H9 (cell line): ENCODE measurements around the gene BORCS8. TPM values are rescaled to one million over a fixed set of nuclear protein-coding genes. Genes with fewer than 3 reads are reported as not detected.

Source experiments
- DNase-seq: peaks from one replicate; pipeline ENCODE4 v3.0.0-alpha.2; 2017
- H2AFZ ChIP-seq: one replicate; pipeline ENCODE4 v1.6.1; 2013; ENCODE audit warnings: mild to moderate bottlenecking, low read length, control low read depth, moderate library complexity
- H2AK5ac ChIP-seq: 2 replicates; pipeline ENCODE4 v1.6.1; 2013; ENCODE audit warnings: low read length, control low read depth, mixed read lengths; ENCODE audit not compliant: insufficient read length
- H2BK120ac ChIP-seq: one replicate; pipeline ENCODE4 v1.6.1; 2013; ENCODE audit warnings: low read depth, mild to moderate bottlenecking, low read length, control low read depth, inconsistent platforms; ENCODE audit not compliant: poor library complexity, severe bottlenecking
- H2BK12ac ChIP-seq: 2 replicates; pipeline ENCODE4 v1.6.1; 2013; ENCODE audit warnings: low read length, control low read depth, mixed read lengths, low read depth; ENCODE audit not compliant: insufficient read length
- H2BK15ac ChIP-seq: 2 replicates; pipeline ENCODE4 v1.6.1; 2013; ENCODE audit warnings: low read depth, low read length, control low read depth
- H2BK20ac ChIP-seq: one replicate; pipeline ENCODE4 v1.6.1; 2013; ENCODE audit warnings: low read depth, mild to moderate bottlenecking, low read length, control low read depth, inconsistent platforms; ENCODE audit not compliant: poor library complexity, severe bottlenecking
- H2BK5ac ChIP-seq: 2 replicates; pipeline ENCODE4 v1.6.1; 2013; ENCODE audit warnings: low read length, control low read depth, mixed read lengths; ENCODE audit not compliant: insufficient read length
- H3K14ac ChIP-seq: 2 replicates; pipeline ENCODE4 v1.6.1; 2013; ENCODE audit warnings: low read length, control low read depth; ENCODE audit not compliant: insufficient read depth
- H3K18ac ChIP-seq: 2 replicates; pipeline ENCODE4 v1.6.1; 2013; ENCODE audit warnings: low read depth, mild to moderate bottlenecking, mixed read lengths, low read length, control low read depth; ENCODE audit not compliant: insufficient read length
- H3K23ac ChIP-seq: 2 replicates; pipeline ENCODE4 v1.6.1; 2013; ENCODE audit warnings: low read length, control low read depth, mixed read lengths, low read depth; ENCODE audit not compliant: insufficient read length
- H3K23me2 ChIP-seq: 2 replicates; pipeline ENCODE4 v1.6.1; 2013; ENCODE audit warnings: low read depth, mild to moderate bottlenecking, mixed read lengths, low read length, control low read depth; ENCODE audit not compliant: insufficient read length, poor library complexity, severe bottlenecking
- H3K27ac ChIP-seq: 2 replicates; pipeline ENCODE4 v1.5.1; 2013; ENCODE audit warnings: low read length, control low read depth, mixed read lengths, low read depth; ENCODE audit not compliant: insufficient read length
- H3K27me3 ChIP-seq: 2 replicates; pipeline ENCODE4 v1.6.1; 2013; ENCODE audit warnings: low read length, control low read depth, inconsistent platforms; ENCODE audit not compliant: insufficient read depth
- H3K4ac ChIP-seq: 2 replicates; pipeline ENCODE4 v1.6.1; 2013; ENCODE audit warnings: low read depth, mild to moderate bottlenecking, control low read depth, inconsistent platforms, low read length, moderate library complexity
- H3K4me1 ChIP-seq: 2 replicates; pipeline ENCODE4 v1.6.1; 2013; ENCODE audit warnings: low read length, control low read depth, inconsistent platforms; ENCODE audit not compliant: insufficient read depth
- H3K4me2 ChIP-seq: 2 replicates; pipeline ENCODE4 v1.6.1; 2013; ENCODE audit warnings: low read length, control low read depth, mixed read lengths; ENCODE audit not compliant: insufficient read length, insufficient read depth
- H3K56ac ChIP-seq: 2 replicates; pipeline ENCODE4 v1.6.1; 2013; ENCODE audit warnings: low read depth, mild to moderate bottlenecking, mixed read lengths, low read length, control low read depth; ENCODE audit not compliant: insufficient read length
- H3K79me1 ChIP-seq: 2 replicates; pipeline ENCODE4 v1.6.1; 2013; ENCODE audit warnings: low read depth, mild to moderate bottlenecking, moderate library complexity, low read length, control low read depth, inconsistent platforms; ENCODE audit not compliant: insufficient read depth, poor library complexity, severe bottlenecking
- H3K79me2 ChIP-seq: 2 replicates; pipeline ENCODE4 v1.6.1; 2013; ENCODE audit warnings: low read length, control low read depth, inconsistent platforms; ENCODE audit not compliant: insufficient read depth
- H3K9ac ChIP-seq: 2 replicates; pipeline ENCODE4 v1.6.1; 2013; ENCODE audit warnings: low read length, control low read depth, mixed read lengths; ENCODE audit not compliant: insufficient read length; ENCODE audit errors: extremely low read depth
- H3K9me3 ChIP-seq: one replicate; pipeline ENCODE4 v1.6.1; 2013; ENCODE audit warnings: low read depth, low read length, inconsistent platforms; ENCODE audit not compliant: control insufficient read depth
- H3T11ph ChIP-seq: one replicate; pipeline ENCODE4 v1.6.1; 2013; ENCODE audit warnings: mild to moderate bottlenecking, low read length, control low read depth, inconsistent platforms
- H4K20me1 ChIP-seq: one replicate; pipeline ENCODE4 v1.6.1; 2013; ENCODE audit not compliant: control insufficient read depth, insufficient read length, insufficient read depth
- H4K5ac ChIP-seq: 2 replicates; pipeline ENCODE4 v1.6.1; 2013; ENCODE audit warnings: low read depth, mild to moderate bottlenecking, mixed read lengths, low read length, control low read depth; ENCODE audit not compliant: insufficient read length
- H4K8ac ChIP-seq: replicated peaks from 2 replicates; pipeline ENCODE4 v1.6.1; 2013; ENCODE audit warnings: low read length, control low read depth, mixed read lengths, low read depth; ENCODE audit not compliant: insufficient read length
- H4K91ac ChIP-seq: 2 replicates; pipeline ENCODE4 v1.6.1; 2013; ENCODE audit warnings: low read depth, mild to moderate bottlenecking, moderate library complexity, mixed read lengths, low read length, control low read depth; ENCODE audit not compliant: insufficient read length
- H3K27ac Mint-ChIP-seq, 3 experiments: 2 replicates in 2 of 3; 3 replicates in 1 of 3; pipeline ENCODE4 v1.8.0; 2020 to 2021; ENCODE audit warnings: mixed read lengths in 3 of 3, mild to moderate bottlenecking in 1 of 3, moderate library complexity in 1 of 3
- H3K27me3 Mint-ChIP-seq: 2 replicates; pipeline ENCODE4 v1.8.0; 2021; ENCODE audit warnings: low read depth, mild to moderate bottlenecking, moderate library complexity, mixed read lengths
- H3K36me3 Mint-ChIP-seq, 3 experiments: 2 replicates in 2 of 3; 3 replicates in 1 of 3; pipeline ENCODE4 v1.8.0; 2020 to 2021; ENCODE audit warnings: low read depth in 3 of 3, mixed read lengths in 3 of 3; ENCODE audit not compliant: insufficient read depth in 1 of 3
- H3K4me1 Mint-ChIP-seq, 2 experiments: 2 replicates each; pipeline ENCODE4 v1.8.0; 2020; ENCODE audit warnings: mixed read lengths in 2 of 2
- H3K4me3 Mint-ChIP-seq, 2 experiments: 2 replicates in 1 of 2; 3 replicates in 1 of 2; pipeline ENCODE4 v1.8.0; 2020 to 2021; ENCODE audit warnings: mild to moderate bottlenecking in 2 of 2, mixed read lengths in 2 of 2, moderate library complexity in 1 of 2
- H3K9me3 Mint-ChIP-seq, 2 experiments: 2 replicates in 1 of 2; 3 replicates in 1 of 2; pipeline ENCODE4 v1.8.0; 2020; ENCODE audit warnings: mild to moderate bottlenecking in 2 of 2, mixed read lengths in 2 of 2, moderate library complexity in 1 of 2
- WGBS: extraction: QIAGEN DNeasy Blood & Tissue Kit; methylation state at CpG from one replicate; pipeline ENCODE4 v1.1.7; 2013; ENCODE audit warnings: missing lambda C conversion rate, low lambda C conversion rate, mixed read lengths; ENCODE audit not compliant: insufficient read length; ENCODE audit errors: extremely low coverage; 5-methylcytosine and 5-hydroxymethylcytosine counted together
- total RNA-seq: library from RNA; stranded (reverse); gene quantifications from 2 replicates; pipeline ENCODE4 v1.2.1, GENCODE V29; 2021
- TF ChIP-seq, protein P1 (sequence below): fragments of 200-600 bp; sonication (generic); conservative IDR thresholded peaks from 3 replicates; pipeline ENCODE4 v1.8.0; 2021; ENCODE audit warnings: antibody characterized with exemption, mild to moderate bottlenecking

BORCS8 gene
- total RNA-seq, 1 experiment from 2014 or later = 20.4 TPM

DNA sequence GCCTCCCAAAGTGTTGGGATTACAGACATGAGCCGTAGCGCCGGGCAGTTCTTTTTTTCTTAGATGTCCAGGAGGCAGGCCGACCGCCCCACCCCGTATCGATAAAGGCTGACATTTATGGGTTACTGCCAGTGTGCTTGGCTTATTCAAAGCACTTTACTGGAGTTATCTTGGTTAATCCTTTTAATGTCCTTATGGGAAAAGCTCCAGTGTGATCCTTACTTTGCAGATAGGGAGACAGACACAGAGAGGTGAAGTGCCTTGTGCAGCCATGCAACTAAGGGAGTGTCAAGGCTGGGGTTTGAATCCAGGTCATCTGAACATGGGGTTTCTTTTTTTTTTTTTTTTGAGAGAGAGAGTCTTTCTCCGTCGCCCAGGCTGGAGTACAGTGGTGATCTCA, 39.0 kb upstream of the BORCS8 start:
- no CpG with 5 or more reads among the region's 9 CpGs for WGBS
- no peak overlapping the region for H3K27ac ChIP-seq

More for the DNA sequence above, 39.0 kb upstream of the BORCS8 start:
- H3K18ac ChIP-seq = no peak overlapping the region
- no peak overlapping the region for H3K4me2 ChIP-seq
- no peaks in the 10 kb centered on the region for H3K4me1 ChIP-seq
- no peaks in the 10 kb centered on the region for H3K27me3 ChIP-seq
- H2AK5ac ChIP-seq = no peak overlapping the region
- H2AFZ ChIP-seq = no peak overlapping the region
- Mint-ChIP-seq H3K36me3 (peaks cover 0 to 4% (median 3%) of the 10 kb centered on the region in 3 experiments; a peak in 3 of 7 replicates), H3K27ac (no peak overlapping the region), H3K4me3 (no peak overlapping the region; a peak in 1 of 5 replicates), H3K27me3 (peaks cover 84% of the 10 kb centered on the region), H3K4me1 (no peaks in the 10 kb centered on the region; a peak in 1 of 4 replicates), H3K9me3 (peaks cover 17 to 21% of the 10 kb centered on the region in 2 experiments)
- no peak overlapping the region for H2BK12ac ChIP-seq
- no peak overlapping the region for H2BK15ac ChIP-seq
- peaks cover 4% of the 10 kb centered on the region for H3K9me3 ChIP-seq
- no peak overlapping the region for H4K8ac ChIP-seq
- H4K5ac ChIP-seq = no peak overlapping the region
- H2BK20ac ChIP-seq = no peak overlapping the region
- no peaks in the 10 kb centered on the region for H4K20me1 ChIP-seq
- H3K79me1 ChIP-seq = no peaks in the 10 kb centered on the region
- no peak overlapping the region for H2BK5ac ChIP-seq
- no peak overlapping the region for H3K4ac ChIP-seq
- no peak overlapping the region for H4K91ac ChIP-seq
- no peak overlapping the region for H3K56ac ChIP-seq
- no peak overlapping the region for H2BK120ac ChIP-seq
- H3K9ac ChIP-seq = no peak overlapping the region
- no peak for DNase-seq
- TF ChIP-seq, protein P1, sequence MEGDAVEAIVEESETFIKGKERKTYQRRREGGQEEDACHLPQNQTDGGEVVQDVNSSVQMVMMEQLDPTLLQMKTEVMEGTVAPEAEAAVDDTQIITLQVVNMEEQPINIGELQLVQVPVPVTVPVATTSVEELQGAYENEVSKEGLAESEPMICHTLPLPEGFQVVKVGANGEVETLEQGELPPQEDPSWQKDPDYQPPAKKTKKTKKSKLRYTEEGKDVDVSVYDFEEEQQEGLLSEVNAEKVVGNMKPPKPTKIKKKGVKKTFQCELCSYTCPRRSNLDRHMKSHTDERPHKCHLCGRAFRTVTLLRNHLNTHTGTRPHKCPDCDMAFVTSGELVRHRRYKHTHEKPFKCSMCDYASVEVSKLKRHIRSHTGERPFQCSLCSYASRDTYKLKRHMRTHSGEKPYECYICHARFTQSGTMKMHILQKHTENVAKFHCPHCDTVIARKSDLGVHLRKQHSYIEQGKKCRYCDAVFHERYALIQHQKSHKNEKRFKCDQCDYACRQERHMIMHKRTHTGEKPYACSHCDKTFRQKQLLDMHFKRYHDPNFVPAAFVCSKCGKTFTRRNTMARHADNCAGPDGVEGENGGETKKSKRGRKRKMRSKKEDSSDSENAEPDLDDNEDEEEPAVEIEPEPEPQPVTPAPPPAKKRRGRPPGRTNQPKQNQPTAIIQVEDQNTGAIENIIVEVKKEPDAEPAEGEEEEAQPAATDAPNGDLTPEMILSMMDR = no peak
- H3T11ph ChIP-seq = no peak overlapping the region
- H3K14ac ChIP-seq = no peak overlapping the region
- no peaks in the 10 kb centered on the region for H3K23me2 ChIP-seq
- no peak overlapping the region for H3K23ac ChIP-seq
- H3K79me2 ChIP-seq = no peaks in the 10 kb centered on the region
